ENCODE results near the gene PDE4D.

Gene PDE4D

GRCh38 chr5:59540366-59540765 lies 353.2 kb downstream of the PDE4D start:
- no peaks in the 10 kb centered on the region for H3K36me3 ChIP-seq (ENCODE audit: insufficient read depth, low read length)
- 0 out of 2 replicates have a peak, but pooled peaks cover 4% of the 10 kb centered on the region for H3K27me3 ChIP-seq (ENCODE audit: insufficient read depth, low read length)
- H2AFZ ChIP-seq (ENCODE audit: low read length, unreplicated experiment), result no peak overlapping the region
- no peaks in the 10 kb centered on the region for H3K4me1 ChIP-seq (ENCODE audit: control insufficient read depth, insufficient read depth, low read length, unreplicated experiment)
- no peak overlapping the region for H3K27ac ChIP-seq (ENCODE audit: low read depth, low read length)
- no peak overlapping the region for H3K4me3 ChIP-seq (ENCODE audit: low read depth, low read length)
- no peaks in the 10 kb centered on the region for H3K79me2 ChIP-seq (ENCODE audit: control insufficient read depth, insufficient read depth, low read length, unreplicated experiment)

DNA sequence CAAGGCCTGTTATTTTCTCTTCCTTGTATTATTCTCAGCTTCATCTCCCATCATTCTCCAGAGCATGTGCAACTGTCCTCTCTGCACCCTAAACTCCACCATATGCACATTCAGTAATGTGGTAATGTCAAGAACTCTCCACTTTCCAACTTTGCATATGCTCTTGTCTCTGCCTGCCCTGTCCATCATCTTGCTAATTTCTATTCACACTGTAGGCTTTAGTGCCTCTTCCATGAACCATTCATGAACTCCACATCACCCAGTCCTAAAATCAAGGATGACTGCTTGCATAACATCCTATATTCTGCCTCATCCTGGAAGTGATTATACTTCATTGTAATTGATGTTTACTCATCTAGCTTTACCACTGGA lies 354.8 kb downstream of the PDE4D start:
- H3K27ac ChIP-seq (ENCODE audit: low read depth, low read length), result no peak overlapping the region
- no peaks in the 10 kb centered on the region for H3K79me2 ChIP-seq (ENCODE audit: control insufficient read depth, insufficient read depth, low read length, unreplicated experiment)
- H3K27me3 ChIP-seq (ENCODE audit: insufficient read depth, low read length), result no peaks in the 10 kb centered on the region
- H3K4me1 ChIP-seq (ENCODE audit: control insufficient read depth, insufficient read depth, low read length, unreplicated experiment), result no peaks in the 10 kb centered on the region
- H3K4me3 ChIP-seq (ENCODE audit: low read depth, low read length), result no peak overlapping the region
- no peaks in the 10 kb centered on the region for H3K36me3 ChIP-seq (ENCODE audit: insufficient read depth, low read length)
- H2AFZ ChIP-seq (ENCODE audit: low read length, unreplicated experiment), result no peak overlapping the region

DNA sequence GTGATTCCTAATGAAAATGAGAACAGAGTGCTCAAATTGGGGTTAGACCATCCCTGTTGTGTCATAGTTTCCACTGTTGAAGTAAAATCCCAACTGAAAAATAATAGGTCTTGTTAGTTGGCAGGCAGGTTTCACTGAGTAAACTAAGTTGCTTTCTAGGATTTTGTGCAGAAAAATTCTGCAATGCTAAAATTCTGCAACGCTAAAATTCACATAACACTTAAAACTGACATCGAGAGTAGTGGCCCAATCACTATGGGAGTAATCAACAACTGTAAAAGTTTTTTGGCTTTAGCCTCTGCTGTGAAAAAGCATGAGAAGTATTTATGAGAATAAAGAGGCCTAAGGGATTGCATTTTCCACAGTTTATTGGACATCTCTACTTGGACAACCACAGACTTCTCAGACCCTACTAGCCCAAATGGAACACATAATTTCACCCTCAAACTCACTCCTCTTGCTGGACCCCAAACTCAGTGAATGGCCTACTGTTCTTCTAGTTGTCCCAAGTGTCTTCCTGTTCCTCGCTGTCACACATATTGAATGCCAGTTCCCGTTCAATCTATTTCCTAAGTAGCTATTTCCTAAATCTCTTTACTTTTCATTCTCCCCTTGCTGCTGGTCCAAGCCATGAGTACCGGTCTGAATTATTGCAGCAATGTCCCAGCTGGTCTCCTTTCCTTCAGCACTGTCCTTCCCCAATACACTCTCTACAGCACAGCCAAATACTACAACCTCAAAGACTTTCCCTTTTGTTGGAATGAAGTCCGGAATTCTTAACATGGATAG lies 355.4 kb downstream of the PDE4D start:
- Histone ChIP-seq H3K4me3 (ENCODE audit: low read depth, low read length) (no peak overlapping the region), H3K79me2 (ENCODE audit: control insufficient read depth, insufficient read depth, low read length, unreplicated experiment) (no peaks in the 10 kb centered on the region), H3K36me3 (ENCODE audit: insufficient read depth, low read length) (no peaks in the 10 kb centered on the region), H3K27ac (ENCODE audit: low read depth, low read length) (no peak overlapping the region), H3K27me3 (ENCODE audit: insufficient read depth, low read length) (no peaks in the 10 kb centered on the region), H3K4me1 (ENCODE audit: control insufficient read depth, insufficient read depth, low read length, unreplicated experiment) (no peaks in the 10 kb centered on the region), H2AFZ (ENCODE audit: low read length, unreplicated experiment) (no peak overlapping the region)

DNA sequence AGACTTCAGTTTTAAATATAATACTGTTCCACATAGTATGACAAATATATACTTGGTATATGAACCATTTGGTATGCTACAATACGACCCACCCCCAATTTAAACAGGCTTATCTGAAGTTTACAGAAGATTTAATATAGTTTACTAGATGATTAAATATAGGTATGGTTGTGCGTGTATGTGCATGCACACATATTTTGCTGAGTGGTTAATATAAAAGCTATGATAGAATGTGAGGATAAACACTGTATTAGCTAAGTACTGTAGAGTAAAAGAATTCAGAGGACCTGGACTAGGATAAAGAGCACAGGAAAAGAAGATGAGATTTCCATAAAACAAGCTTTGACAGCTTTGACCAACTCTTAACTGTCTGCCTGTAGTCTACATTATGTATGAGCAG lies 356.7 kb downstream of the PDE4D start:
- Histone ChIP-seq H3K4me3 (ENCODE audit: low read depth, low read length) (no peak overlapping the region), H3K27ac (ENCODE audit: low read depth, low read length) (no peak overlapping the region), H2AFZ (ENCODE audit: low read length, unreplicated experiment) (no peak overlapping the region), H3K27me3 (ENCODE audit: insufficient read depth, low read length) (no peaks in the 10 kb centered on the region), H3K36me3 (ENCODE audit: insufficient read depth, low read length) (no peaks in the 10 kb centered on the region), H3K4me1 (ENCODE audit: control insufficient read depth, insufficient read depth, low read length, unreplicated experiment) (no peaks in the 10 kb centered on the region), H3K79me2 (ENCODE audit: control insufficient read depth, insufficient read depth, low read length, unreplicated experiment) (no peaks in the 10 kb centered on the region)

DNA sequence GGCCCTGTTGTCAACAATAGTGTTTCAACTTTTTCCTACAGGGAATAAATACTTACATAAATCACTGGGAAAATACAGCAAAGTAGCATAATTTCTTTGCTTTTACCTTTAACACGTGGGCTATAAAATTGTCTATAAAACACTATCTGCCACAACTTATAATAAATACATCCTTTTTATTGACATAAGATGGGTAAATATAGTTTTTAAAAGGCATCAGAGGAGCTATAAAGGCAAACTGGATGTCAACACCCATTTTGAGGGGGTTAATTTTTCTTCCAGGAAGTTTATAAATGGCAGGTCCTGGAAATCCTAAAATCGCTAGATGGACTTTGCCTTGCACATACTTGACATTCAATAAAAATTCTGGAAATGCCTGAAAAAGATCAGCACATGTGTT lies 358.0 kb downstream of the PDE4D start:
- Histone ChIP-seq H2AFZ (ENCODE audit: low read length, unreplicated experiment) (no peak overlapping the region), H3K79me2 (ENCODE audit: control insufficient read depth, insufficient read depth, low read length, unreplicated experiment) (no peaks in the 10 kb centered on the region), H3K4me3 (ENCODE audit: low read depth, low read length) (no peak overlapping the region), H3K27me3 (ENCODE audit: insufficient read depth, low read length) (no peaks in the 10 kb centered on the region), H3K4me1 (ENCODE audit: control insufficient read depth, insufficient read depth, low read length, unreplicated experiment) (no peaks in the 10 kb centered on the region), H3K27ac (ENCODE audit: low read depth, low read length) (no peak overlapping the region), H3K36me3 (ENCODE audit: insufficient read depth, low read length) (no peaks in the 10 kb centered on the region)

GRCh38 chr5:59533730-59534108 lies 359.8 kb downstream of the PDE4D start:
- no peaks in the 10 kb centered on the region for H3K79me2 ChIP-seq (ENCODE audit: control insufficient read depth, insufficient read depth, low read length, unreplicated experiment)
- no peaks in the 10 kb centered on the region for H3K27me3 ChIP-seq (ENCODE audit: insufficient read depth, low read length)
- no peak overlapping the region for H2AFZ ChIP-seq (ENCODE audit: low read length, unreplicated experiment)
- no peak overlapping the region for H3K27ac ChIP-seq (ENCODE audit: low read depth, low read length)
- no peak overlapping the region for H3K4me3 ChIP-seq (ENCODE audit: low read depth, low read length)
- no peaks in the 10 kb centered on the region for H3K4me1 ChIP-seq (ENCODE audit: control insufficient read depth, insufficient read depth, low read length, unreplicated experiment)
- no peaks in the 10 kb centered on the region for H3K36me3 ChIP-seq (ENCODE audit: insufficient read depth, low read length)

DNA sequence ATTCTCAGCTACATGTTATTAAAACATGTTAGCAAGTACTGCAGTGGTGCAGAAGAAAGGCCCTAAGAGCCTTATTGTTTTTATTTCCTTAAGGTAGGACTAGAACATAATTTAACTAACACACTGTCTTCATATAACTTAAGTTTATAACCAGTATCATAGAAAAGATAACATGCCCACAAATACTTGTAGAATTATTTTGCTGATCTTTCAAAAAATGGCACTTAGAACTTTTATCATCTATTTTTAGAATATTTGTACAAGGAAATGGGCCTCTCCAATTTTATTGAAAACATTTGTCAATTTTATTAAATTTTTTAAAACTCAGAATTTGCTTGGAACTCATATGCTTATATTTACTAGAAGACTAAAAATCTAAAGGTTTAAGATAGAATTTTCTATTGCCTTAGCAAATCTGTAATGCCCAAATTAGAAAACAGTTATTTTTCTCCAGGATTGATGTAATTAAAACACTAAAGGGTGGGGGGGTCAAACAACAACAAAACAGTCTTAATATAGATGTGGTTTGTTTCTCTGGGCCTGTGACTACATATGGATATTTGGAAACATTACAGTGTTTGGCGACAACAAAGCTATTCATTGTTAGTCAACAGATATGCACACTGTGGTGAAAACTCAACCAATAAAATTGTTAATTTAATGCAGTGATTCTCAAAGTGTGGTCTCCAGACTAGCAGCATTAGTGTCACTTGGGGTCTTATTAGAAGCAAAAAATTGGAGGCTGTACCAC lies 360.4 kb downstream of the PDE4D start:
- H3K36me3 ChIP-seq (ENCODE audit: insufficient read depth, low read length), result no peaks in the 10 kb centered on the region
- no peaks in the 10 kb centered on the region for H3K4me1 ChIP-seq (ENCODE audit: control insufficient read depth, insufficient read depth, low read length, unreplicated experiment)
- H3K79me2 ChIP-seq (ENCODE audit: control insufficient read depth, insufficient read depth, low read length, unreplicated experiment), result no peaks in the 10 kb centered on the region
- H3K4me3 ChIP-seq (ENCODE audit: low read depth, low read length), result no peak overlapping the region
- H2AFZ ChIP-seq (ENCODE audit: low read length, unreplicated experiment), result no peak overlapping the region
- no peaks in the 10 kb centered on the region for H3K27me3 ChIP-seq (ENCODE audit: insufficient read depth, low read length)
- H3K27ac ChIP-seq (ENCODE audit: low read depth, low read length), result no peak overlapping the region

DNA sequence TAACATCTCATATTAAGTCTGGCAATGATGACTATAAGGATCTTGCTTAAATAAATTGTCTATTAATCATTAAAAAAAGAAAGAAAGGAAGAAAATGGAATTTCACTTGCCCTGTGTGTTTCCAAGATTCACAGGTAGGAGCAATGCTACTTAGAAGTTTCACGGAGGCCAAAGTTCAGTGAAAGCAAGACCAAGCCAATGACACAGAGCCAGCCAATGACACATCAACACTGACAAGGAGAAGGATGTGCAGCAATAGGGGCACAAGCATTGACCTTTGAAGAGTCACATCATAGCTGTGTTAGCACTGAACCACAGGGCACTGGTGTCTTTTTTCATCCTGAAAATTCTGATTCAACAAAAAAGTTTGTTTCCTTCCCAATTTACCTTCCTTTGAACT lies 364.3 kb downstream of the PDE4D start:
- no peak overlapping the region for H3K4me3 ChIP-seq (ENCODE audit: low read depth, low read length)
- H3K27me3 ChIP-seq (ENCODE audit: insufficient read depth, low read length), result no peaks in the 10 kb centered on the region
- peaks cover 6% of the 10 kb centered on the region for H3K4me1 ChIP-seq (ENCODE audit: control insufficient read depth, insufficient read depth, low read length, unreplicated experiment)
- H3K36me3 ChIP-seq (ENCODE audit: insufficient read depth, low read length), result no peaks in the 10 kb centered on the region
- no peak overlapping the region for H3K27ac ChIP-seq (ENCODE audit: low read depth, low read length)
- no peak overlapping the region for H2AFZ ChIP-seq (ENCODE audit: low read length, unreplicated experiment)
- no peaks in the 10 kb centered on the region for H3K79me2 ChIP-seq (ENCODE audit: control insufficient read depth, insufficient read depth, low read length, unreplicated experiment)

- H3K27ac ChIP-seq (ENCODE audit: low read depth, low read length), result no peak overlapping the region
- no peak overlapping the region for H2AFZ ChIP-seq (ENCODE audit: low read length, unreplicated experiment)
These were observed 365.2 kb downstream of the PDE4D start for GRCh38 chr5:59528202-59528862.

GRCh38 chr5:59525957-59526356 lies 367.6 kb downstream of the PDE4D start:
- H3K27me3 ChIP-seq (ENCODE audit: insufficient read depth, low read length), result no peaks in the 10 kb centered on the region
- no peaks in the 10 kb centered on the region for H3K36me3 ChIP-seq (ENCODE audit: insufficient read depth, low read length)
- H3K27ac ChIP-seq (ENCODE audit: low read depth, low read length), result no peak overlapping the region
- H2AFZ ChIP-seq (ENCODE audit: low read length, unreplicated experiment), result no peak overlapping the region
- H3K4me3 ChIP-seq (ENCODE audit: low read depth, low read length), result no peak overlapping the region
- no peaks in the 10 kb centered on the region for H3K79me2 ChIP-seq (ENCODE audit: control insufficient read depth, insufficient read depth, low read length, unreplicated experiment)
- peaks cover 6% of the 10 kb centered on the region for H3K4me1 ChIP-seq (ENCODE audit: control insufficient read depth, insufficient read depth, low read length, unreplicated experiment)

More at GRCh38 chr5:59528202-59528862, 365.2 kb downstream of the PDE4D start:
- Histone ChIP-seq H3K79me2 (ENCODE audit: control insufficient read depth, insufficient read depth, low read length, unreplicated experiment) (no peaks in the 10 kb centered on the region), H3K4me1 (ENCODE audit: control insufficient read depth, insufficient read depth, low read length, unreplicated experiment) (peaks cover 6% of the 10 kb centered on the region), H3K36me3 (ENCODE audit: insufficient read depth, low read length) (no peaks in the 10 kb centered on the region), H3K4me3 (ENCODE audit: low read depth, low read length) (no peak overlapping the region), H3K27me3 (ENCODE audit: insufficient read depth, low read length) (no peaks in the 10 kb centered on the region)
